ENCODE data around the gene ITGA6. TPM values are rescaled to one million over a fixed set of nuclear protein-coding genes. Genes with fewer than 3 reads are reported as not detected.

Gene ITGA6
- total and polyA plus RNA-seq, 2 experiments from 2014 or later = 32.9 to 124 TPM

DNA sequence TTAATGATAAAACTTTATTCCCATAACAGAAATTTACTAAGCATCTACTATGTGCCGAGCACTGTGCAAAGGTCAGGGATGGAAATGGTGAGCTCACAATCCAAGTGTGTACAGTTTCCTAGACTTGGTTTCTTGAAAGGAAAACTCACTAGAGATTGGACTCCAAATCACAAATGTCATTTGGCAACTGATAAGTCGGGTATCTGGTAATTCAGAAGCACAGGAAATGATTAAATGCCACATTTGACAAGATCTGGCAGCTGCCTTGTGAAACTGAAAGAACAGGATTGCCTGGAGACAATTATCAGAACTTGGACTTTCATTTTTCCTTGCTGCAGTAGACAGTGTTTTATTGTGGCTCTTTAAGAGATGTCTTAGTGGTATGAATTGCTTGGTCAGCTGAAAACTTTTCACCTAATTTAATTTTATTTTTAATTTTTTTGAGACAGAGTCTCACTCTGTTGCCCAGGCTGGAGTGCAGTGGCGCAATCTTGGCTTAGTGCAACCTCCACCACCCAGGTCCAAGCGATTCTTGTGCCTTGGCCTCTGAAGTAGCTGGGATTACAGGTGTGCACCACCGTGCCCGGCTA, 19.2 kb downstream of the ITGA6 start (continued):
- TF ChIP-seq, protein P1, sequence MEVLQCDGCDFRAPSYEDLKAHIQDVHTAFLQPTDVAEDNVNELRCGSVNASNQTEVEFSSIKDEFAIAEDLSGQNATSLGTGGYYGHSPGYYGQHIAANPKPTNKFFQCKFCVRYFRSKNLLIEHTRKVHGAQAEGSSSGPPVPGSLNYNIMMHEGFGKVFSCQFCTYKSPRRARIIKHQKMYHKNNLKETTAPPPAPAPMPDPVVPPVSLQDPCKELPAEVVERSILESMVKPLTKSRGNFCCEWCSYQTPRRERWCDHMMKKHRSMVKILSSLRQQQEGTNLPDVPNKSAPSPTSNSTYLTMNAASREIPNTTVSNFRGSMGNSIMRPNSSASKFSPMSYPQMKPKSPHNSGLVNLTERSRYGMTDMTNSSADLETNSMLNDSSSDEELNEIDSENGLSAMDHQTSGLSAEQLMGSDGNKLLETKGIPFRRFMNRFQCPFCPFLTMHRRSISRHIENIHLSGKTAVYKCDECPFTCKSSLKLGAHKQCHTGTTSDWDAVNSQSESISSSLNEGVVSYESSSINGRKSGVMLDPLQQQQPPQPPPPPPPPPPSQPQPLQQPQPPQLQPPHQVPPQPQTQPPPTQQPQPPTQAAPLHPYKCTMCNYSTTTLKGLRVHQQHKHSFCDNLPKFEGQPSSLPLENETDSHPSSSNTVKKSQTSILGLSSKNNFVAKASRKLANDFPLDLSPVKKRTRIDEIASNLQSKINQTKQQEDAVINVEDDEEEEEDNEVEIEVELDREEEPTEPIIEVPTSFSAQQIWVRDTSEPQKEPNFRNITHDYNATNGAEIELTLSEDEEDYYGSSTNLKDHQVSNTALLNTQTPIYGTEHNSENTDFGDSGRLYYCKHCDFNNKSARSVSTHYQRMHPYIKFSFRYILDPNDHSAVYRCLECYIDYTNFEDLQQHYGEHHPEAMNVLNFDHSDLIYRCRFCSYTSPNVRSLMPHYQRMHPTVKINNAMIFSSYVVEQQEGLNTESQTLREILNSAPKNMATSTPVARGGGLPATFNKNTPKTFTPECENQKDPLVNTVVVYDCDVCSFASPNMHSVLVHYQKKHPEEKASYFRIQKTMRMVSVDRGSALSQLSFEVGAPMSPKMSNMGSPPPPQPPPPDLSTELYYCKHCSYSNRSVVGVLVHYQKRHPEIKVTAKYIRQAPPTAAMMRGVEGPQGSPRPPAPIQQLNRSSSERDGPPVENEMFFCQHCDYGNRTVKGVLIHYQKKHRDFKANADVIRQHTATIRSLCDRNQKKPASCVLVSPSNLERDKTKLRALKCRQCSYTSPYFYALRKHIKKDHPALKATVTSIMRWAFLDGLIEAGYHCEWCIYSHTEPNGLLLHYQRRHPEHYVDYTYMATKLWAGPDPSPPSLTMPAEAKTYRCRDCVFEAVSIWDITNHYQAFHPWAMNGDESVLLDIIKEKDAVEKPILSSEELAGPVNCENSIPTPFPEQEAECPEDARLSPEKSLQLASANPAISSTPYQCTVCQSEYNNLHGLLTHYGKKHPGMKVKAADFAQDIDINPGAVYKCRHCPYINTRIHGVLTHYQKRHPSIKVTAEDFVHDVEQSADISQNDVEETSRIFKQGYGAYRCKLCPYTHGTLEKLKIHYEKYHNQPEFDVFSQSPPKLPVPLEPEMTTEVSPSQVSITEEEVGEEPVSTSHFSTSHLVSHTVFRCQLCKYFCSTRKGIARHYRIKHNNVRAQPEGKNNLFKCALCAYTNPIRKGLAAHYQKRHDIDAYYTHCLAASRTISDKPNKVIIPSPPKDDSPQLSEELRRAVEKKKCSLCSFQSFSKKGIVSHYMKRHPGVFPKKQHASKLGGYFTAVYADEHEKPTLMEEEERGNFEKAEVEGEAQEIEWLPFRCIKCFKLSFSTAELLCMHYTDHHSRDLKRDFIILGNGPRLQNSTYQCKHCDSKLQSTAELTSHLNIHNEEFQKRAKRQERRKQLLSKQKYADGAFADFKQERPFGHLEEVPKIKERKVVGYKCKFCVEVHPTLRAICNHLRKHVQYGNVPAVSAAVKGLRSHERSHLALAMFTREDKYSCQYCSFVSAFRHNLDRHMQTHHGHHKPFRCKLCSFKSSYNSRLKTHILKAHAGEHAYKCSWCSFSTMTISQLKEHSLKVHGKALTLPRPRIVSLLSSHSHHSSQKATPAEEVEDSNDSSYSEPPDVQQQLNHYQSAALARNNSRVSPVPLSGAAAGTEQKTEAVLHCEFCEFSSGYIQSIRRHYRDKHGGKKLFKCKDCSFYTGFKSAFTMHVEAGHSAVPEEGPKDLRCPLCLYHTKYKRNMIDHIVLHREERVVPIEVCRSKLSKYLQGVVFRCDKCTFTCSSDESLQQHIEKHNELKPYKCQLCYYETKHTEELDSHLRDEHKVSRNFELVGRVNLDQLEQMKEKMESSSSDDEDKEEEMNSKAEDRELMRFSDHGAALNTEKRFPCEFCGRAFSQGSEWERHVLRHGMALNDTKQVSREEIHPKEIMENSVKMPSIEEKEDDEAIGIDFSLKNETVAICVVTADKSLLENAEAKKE (CRISPR knock-in tag; IDR thresholded peaks at IDR 0.05) = no peak
- TF ChIP-seq, protein P2, sequence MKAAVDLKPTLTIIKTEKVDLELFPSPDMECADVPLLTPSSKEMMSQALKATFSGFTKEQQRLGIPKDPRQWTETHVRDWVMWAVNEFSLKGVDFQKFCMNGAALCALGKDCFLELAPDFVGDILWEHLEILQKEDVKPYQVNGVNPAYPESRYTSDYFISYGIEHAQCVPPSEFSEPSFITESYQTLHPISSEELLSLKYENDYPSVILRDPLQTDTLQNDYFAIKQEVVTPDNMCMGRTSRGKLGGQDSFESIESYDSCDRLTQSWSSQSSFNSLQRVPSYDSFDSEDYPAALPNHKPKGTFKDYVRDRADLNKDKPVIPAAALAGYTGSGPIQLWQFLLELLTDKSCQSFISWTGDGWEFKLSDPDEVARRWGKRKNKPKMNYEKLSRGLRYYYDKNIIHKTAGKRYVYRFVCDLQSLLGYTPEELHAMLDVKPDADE (IDR thresholded peaks at IDR 0.05) = no peak
- no peak for TF ChIP-seq CREB1 (CRISPR knock-in tag; IDR thresholded peaks at IDR 0.05; ENCODE audit: low read depth)

GRCh38 chr2:172447811-172448493, 20.6 kb downstream of the ITGA6 start:
- Mint-ChIP-seq H3K9me3 (no peaks in the 10 kb centered on the region; the same call in 2 of the 3 replicates), H3K4me3 (no peak overlapping the region), H3K27me3 (ENCODE audit: insufficient read depth, low read depth, poor library complexity) (peaks cover 1% of the 10 kb centered on the region), H3K4me1 (peaks cover 53% of the 10 kb centered on the region), H3K27ac (no peak overlapping the region), H3K36me3 (ENCODE audit: low read depth) (peaks cover 26% of the 10 kb centered on the region)
- Histone ChIP-seq H3K9me2 (ENCODE audit: insufficient read depth) (no peaks in the 10 kb centered on the region), H3K79me2 (replicated peaks; ENCODE audit: insufficient read depth) (peaks cover 98% of the 10 kb centered on the region), H3K36me3 (ENCODE audit: insufficient read depth) (no peaks in the 10 kb centered on the region), H3K27ac (ENCODE audit: low read depth) (no peak overlapping the region), H3K4me1 (ENCODE audit: insufficient read depth) (peaks cover 41% of the 10 kb centered on the region), H3K27me3 (ENCODE audit: insufficient read depth) (no peaks in the 10 kb centered on the region), H2AFZ (no peak overlapping the region), H3K4me3 (no peak overlapping the region), H4K20me1 (replicated peaks; ENCODE audit: insufficient read depth) (peaks cover 10% of the 10 kb centered on the region), H3F3A (replicated peaks; ENCODE audit: low read depth) (no peaks in the 10 kb centered on the region), H3K4me2 (no peak overlapping the region)
- no peak for ATAC-seq
- no peak for DNase-seq (ENCODE audit: low spot score)
- TF ChIP-seq ZNF331 (CRISPR knock-in tag; IDR thresholded peaks at IDR 0.05; ENCODE audit: low read depth) (no peak), NANOG (IDR thresholded peaks at IDR 0.05; ENCODE audit: borderline replicate concordance) (no peak), CREB1 (CRISPR knock-in tag; IDR thresholded peaks at IDR 0.05; ENCODE audit: low read depth) (no peak), EZH2phosphoT487 (IDR thresholded peaks at IDR 0.05; ENCODE audit: unreplicated experiment) (no peak), ZNF114 (CRISPR knock-in tag; IDR thresholded peaks at IDR 0.05) (no peak), POLR2AphosphoS5 (IDR thresholded peaks at IDR 0.05; ENCODE audit: low read depth) (no peak)
- TF ChIP-seq, protein P3, sequence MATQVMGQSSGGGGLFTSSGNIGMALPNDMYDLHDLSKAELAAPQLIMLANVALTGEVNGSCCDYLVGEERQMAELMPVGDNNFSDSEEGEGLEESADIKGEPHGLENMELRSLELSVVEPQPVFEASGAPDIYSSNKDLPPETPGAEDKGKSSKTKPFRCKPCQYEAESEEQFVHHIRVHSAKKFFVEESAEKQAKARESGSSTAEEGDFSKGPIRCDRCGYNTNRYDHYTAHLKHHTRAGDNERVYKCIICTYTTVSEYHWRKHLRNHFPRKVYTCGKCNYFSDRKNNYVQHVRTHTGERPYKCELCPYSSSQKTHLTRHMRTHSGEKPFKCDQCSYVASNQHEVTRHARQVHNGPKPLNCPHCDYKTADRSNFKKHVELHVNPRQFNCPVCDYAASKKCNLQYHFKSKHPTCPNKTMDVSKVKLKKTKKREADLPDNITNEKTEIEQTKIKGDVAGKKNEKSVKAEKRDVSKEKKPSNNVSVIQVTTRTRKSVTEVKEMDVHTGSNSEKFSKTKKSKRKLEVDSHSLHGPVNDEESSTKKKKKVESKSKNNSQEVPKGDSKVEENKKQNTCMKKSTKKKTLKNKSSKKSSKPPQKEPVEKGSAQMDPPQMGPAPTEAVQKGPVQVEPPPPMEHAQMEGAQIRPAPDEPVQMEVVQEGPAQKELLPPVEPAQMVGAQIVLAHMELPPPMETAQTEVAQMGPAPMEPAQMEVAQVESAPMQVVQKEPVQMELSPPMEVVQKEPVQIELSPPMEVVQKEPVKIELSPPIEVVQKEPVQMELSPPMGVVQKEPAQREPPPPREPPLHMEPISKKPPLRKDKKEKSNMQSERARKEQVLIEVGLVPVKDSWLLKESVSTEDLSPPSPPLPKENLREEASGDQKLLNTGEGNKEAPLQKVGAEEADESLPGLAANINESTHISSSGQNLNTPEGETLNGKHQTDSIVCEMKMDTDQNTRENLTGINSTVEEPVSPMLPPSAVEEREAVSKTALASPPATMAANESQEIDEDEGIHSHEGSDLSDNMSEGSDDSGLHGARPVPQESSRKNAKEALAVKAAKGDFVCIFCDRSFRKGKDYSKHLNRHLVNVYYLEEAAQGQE (IDR thresholded peaks at IDR 0.05; ENCODE audit: unreplicated experiment) = no peak
- TF ChIP-seq, protein P2 (IDR thresholded peaks at IDR 0.05) = no peak

All from GM23338 (cell line).